Activated CD8-positive, alpha-beta memory T cell treated with anti-CD3 and anti-CD28 coated beads for 4 hours (primary cell): ENCODE results near the gene NUDT3.
"Not testable (repeated sequence)": the region's sequence is repeated elsewhere in the genome, so short reads cannot be mapped to it uniquely, and the experiment has no call there.

Experiments
- DNase-seq, 2 donors: peaks; one replicate each; pipeline ENCODE4 v3.0.0-alpha.2; 2020; ENCODE audit warnings: low read depth in 2 of 2

Gene NUDT3

DNA sequence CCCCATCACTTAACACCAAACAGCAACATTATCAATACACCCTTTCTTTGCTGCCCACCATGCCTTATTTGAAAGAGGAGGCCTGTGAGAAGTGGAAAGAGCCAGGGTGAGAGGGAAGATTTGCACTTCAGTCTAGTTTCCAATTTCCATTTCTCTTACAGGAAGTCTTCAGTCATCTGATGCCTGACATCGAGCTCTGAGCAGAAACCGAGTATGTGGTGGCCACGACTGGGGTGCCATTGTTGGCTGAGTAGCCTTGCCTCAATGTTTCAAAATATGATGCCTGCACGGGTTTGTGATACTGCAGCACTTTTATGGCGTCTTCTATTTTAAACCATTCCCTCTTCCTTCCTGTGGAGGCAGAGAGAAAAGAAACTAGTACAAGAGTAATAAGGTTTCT, 103.9 kb downstream of the NUDT3 start:
- DNase-seq: no peak

DNA sequence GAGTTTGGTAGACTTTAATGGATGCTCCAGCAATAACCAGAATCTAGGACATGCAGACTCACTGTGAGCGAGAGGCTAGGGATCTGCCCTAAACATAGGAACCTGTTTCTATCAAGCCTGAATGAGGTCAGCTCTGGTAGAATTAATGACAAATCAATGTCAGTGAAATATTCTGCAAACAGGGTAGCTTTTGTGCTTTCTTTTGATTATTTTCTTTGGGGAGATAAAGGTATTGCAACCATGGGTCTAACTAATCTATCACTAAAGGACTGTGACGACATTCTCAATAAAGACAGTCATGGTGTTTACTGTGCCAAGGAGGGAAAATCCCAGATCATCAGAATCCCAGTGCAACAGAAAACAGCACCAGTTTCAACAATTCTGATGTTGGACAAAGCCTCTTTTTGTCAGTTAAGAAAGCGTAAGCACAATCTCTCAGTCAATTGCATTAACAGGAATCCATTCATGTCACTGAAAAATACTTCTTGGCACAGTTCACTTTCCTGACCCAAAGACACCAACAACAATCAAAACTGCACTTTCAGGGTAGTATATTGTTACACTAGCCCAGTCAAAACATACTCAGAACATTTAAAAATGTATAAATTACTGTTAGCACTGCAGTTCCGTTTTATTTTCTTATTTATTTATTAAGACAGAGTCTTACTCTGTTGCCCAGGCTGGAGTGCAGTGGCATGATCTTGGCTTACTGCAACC, 106.9 kb downstream of the NUDT3 start:
- no peak for DNase-seq

DNA sequence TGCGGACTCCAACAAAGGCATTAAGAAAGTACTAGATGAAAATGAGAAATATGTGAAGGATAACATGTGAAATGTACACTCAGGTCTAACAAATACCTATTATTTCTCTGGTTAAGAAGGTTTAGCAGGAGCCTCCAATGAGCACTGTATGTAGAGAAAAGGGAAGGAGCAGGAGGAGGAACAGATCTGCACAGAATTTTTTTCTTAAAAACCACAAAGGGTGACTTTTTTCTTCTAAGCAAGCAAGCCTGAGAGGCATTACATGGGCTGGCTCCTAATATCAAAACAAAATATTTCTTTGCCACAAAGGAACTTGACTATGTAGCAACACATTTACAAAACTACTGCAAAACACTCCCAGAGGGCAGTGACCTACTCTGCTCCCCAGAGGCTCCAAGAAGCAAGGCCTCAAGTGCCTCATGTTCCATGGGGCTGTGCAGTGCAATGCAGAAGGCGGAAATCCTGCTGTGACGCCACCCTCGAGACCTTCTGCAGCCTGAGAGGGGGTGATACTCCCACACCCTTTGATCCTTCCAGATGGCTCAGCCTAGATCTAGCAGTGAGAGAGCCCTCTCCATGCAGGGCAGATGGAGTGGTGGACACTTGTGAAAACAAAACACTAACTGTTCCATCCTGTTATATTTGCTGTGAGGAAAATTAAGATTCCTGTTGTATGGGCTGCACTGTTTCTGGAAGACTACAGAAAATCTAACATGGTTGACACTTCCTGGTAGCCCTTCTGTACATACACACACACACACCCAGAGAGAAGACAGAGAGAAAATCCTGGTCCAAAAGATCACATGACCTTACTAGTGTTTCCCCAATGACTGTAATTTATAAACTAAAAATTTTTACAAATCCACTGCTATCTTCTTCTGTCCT, 107.7 kb downstream of the NUDT3 start:
- DNase-seq: no peak

DNA sequence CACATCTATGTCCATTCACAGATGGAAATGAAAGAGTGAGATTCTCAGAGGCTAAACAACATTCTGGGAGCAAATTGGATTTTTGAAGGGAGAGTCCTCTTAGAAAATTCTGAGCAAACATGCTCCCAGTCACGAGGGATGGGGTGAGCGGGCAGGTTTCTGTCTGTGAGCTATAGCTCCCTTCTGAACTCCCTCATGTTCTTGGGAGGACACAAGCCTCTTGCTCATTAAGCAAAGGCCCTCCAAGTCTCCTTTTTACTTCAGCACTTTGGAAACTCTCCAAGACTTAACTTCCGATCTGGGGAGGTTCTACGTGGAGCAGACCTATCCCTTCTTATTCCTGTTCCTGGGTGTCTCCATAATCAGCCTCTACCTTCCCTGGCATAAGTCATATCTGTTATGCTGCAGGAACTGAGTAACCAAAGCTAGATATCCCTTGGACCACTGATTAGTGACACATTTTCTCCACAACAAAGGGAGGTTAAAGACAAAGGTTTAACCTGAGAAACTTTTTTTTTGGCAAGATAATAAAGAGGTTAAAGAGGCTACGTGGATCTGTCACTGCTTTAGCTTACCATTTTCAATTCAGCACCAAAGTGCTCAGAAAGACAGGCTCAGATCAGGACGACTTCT, 110.7 kb downstream of the NUDT3 start:
- no peak for DNase-seq

DNA sequence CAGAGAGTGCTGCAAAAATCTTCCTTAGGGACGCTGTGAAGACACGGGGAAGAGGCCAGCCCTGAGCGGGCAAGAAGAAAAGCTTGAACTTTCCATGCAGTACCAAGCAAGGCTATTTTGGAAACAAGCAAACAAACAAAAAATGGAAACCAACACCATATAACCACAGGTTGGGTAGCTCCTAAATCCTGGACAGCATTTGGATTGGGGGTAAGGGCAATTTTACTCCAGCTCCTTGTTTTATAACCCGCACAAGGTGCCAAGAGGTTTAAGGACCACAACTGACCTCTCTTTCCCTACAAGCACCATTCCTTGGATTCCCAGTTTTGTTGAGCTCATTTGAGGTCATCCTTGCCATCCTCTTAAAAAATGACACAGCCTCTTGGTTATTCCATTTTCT, 112.3 kb downstream of the NUDT3 start:
- DNase-seq: no peak

DNA sequence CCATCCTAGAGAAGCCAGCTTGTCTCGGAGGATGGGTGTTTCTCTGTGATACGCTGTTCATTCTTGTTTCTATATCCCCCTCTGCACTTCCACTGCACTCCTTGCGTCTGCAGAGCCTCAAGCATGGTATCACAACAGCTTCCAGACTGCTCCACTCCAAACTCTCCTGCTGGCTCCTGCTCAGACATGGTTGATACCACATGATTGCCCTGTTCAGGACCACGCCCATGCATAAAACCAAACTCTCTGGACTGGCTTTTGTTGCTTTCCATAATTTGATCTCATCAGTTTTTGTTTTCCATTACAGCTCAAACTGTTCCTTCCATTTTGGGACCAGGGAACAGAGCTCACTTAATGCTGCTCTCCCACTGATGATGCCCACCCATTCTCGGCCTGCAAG, 113.6 kb downstream of the NUDT3 start:
- DNase-seq: no peak

DNA sequence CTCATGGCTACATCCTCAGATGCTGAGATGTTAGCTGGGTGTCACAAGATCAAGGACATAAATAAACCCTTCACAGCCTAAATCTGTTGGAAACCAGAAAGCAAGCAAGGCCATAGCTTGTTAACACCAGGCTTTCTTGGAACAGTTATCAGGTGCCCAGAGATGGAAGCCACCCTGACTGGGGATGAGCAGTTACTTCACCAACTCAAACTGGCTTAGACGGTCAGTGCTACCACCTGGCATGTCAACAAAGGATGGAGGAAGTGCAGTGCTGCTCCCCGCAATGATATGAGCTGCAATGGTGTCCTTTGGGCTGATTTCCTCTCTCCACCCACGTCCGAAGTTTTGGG, 114.7 kb downstream of the NUDT3 start:
- no peak for DNase-seq

DNA sequence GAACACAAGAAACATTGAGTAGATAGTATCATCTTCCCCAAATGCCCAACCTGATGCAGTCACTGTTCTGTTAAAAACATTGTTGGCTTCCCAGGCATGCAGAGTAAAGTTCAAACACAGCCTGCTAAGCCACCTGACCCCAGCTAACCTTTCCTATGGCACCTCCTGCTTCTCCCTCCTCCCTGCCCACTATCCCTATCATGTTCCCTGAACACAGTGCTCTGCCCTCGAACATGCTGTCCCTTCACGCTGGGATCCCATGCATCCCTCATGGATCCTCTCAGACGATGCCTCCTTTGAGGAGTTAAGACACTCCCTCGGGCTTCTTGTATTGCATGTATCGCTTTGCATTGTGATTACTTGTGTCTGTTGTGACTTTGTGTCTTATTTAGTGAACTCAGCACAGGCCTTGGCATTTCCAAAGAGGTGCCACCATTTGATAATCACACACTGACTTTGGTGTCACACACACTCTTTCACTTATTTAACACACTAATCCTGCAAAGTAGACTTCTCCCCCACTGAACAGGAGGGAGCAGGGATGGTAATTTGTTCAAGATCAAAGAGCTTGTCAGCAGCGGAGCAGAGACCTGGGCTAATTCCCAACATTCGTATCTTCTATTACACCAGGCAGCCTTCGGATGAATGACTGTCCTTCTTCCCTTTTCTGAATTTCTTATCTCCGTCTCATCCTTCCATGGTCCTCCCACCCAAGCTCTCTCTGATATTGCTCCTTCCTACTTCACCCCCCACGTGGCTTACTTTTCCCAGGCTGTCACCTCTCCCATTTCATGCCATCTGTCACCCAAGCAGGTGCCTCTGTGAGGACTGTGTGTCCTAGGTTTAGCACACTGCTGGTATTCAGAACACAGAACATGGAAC, 115.3 kb downstream of the NUDT3 start:
- DNase-seq: no peak

DNA sequence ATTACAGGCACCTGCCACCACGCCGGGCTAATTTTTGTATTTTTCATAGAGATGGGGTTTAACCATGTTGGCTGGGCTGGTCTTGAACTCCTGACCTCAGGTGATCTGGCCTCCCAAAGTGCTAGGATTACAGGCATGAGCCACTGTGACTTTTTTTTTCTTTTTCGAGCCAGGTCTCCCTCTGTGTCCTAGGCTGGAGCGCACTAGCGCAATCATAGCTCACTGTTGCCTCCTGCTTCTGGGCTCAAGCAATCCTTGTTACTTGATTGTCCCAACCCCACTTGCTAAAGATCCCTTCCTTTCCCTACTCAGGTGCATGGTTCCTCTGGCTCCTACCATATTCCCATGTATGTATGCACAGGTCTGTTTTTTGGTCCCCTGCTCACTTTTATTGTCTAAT, 116.3 kb downstream of the NUDT3 start:
- DNase-seq: no peak

DNA sequence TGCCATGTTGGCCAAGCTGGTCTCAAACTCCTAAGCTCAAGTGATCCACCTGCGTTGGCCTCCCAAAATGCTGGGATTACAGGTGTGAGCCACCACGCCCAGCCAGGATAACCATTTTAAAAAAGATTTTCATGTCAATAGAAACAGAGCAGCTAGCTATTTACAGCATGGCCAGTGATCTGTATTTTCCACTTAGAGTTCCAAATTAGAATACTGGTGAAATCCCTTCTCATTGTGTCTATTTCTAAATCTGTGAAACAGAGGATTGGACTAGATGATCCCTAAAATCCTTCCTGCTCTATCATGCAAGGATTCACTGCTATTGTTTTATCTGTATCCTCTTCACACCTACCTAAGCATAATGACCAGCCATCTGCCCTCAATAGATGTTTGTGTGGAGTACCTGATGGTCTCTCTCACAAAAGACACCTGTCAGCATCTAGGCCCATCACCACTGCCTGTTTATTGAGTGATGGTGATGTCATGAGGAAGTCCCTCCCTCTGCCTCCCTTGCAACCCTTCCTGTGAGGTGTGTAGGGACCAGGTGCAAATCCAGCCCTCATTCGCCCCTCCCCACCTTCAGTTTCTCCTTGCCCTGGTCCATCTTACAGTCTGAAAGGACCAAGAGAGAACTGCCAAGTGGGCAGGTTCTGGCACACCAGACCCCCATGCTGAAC, 117.2 kb downstream of the NUDT3 start:
- no peak for DNase-seq

DNA sequence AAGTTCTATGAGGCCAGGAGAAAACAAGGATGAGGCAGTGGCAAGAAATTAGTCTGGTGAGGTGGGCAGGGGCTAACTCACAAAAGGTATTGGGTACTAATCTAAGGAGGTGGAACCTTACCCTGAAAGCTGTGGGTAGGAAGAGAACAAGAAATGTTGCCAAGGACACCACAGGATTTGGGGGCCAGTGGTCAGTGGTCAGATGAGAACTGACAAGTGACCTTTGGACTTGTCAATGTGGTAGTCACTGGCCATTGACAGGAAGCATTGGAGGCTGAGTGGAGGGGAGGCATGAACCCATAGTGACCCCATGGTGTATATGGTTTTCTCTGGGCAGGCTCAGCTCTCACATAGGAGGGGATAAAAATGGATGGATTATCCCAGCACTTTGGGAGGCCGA, 118.3 kb downstream of the NUDT3 start:
- DNase-seq: no peak

DNA sequence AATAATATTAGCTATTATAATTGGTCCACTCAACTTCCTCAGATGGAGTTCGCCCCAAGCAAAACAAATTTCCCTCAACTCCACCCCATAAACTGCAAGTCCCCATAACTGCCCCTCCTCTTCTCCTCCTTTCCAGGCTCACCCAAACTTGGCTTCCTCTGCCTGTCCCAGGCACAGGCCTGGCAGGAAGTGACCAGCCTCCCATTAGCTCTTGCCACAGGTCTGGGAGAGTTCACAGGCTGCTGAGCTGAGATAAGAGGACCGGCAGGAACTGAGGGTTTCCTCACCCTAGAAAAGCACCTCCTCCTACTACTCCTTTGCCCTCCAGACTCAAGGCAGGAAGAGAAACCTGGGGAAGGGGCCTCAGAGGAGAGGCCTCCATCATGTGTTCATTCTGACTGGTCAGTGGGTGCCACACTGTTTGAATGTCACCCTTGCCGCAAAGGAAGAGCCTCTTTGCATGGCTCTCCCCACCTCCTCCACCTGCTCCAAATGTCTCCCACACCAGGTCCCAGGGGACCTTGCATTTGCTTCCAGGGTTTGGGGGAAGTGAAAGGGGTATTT, 119.1 kb downstream of the NUDT3 start:
- no peak for DNase-seq

DNA sequence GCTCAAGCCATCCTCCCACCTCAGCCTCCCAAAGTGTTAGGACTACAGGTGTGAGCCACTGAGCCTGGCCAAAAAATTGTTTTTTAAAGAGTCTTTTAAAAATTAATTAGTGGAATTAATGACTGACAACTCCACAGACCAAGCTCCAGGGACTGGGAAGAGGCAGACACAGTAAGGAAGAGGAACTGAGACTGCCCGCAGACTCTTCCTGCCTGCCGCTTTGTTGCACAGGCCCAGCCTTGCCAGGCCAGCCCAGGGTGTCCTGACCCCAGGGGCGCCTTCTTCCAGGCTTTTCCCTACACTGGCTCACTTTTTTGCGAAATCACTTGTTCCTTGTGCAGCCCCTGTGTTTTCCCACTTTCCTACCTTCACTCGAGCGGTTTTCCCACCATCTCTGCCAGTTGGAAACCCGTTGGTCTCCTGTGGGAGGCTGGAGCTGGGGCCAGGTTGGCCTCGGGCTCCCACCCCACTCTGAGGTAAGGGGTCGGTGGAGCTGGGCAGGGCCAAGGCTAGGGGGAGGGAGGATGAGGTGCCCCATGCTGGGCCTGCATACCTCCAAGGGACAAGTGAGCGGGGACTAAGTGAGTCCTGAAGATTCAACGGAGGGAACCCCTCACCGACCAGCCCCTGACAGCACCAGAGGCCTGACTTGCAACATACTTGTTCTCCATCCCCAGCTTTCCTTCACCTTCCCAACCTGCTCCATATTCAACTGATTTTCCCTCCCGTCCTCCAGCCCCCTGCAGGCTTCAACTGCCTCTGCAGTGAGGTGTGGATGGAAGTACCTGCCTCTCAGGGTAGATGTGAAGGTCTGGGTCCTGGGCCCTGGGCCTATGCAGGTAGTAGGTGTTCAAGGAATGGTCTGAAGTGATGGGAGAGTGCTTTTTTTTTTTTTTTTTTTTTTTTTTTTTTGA, 120.2 kb downstream of the NUDT3 start:
- DNase-seq: no peak

DNA sequence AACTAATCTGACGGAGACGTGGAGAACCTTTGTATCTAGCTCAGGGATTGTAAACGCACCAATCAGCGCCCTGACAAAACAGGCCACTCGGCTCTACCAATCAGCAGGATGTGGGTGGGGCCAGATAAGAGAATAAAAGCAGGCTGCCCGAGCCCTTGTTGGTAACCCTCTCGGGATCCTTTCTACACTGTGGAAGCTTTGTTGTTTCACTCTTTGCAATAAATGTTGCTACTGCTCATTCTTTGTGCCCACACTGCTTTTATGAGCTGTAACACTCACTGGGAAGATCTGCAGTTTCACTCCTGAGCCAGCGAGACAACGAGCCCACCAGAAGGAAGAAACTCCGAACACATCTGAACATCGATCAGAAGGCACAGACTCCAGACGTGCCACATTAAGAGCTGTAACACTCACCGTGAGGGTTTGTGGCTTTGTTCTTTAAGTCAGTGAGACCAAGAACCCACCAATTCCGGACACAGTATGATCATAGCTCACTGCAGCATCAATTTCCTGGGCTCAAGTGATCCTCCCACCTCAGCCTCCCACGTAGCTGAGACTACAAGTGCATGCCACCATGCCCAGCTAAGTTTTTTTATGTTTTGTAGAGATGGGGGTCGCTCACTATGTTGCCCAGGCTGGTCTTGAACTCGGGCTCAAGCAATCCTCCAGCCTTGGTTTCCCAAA, 122.7 kb downstream of the NUDT3 start:
- DNase-seq: not testable (repeated sequence)

DNA sequence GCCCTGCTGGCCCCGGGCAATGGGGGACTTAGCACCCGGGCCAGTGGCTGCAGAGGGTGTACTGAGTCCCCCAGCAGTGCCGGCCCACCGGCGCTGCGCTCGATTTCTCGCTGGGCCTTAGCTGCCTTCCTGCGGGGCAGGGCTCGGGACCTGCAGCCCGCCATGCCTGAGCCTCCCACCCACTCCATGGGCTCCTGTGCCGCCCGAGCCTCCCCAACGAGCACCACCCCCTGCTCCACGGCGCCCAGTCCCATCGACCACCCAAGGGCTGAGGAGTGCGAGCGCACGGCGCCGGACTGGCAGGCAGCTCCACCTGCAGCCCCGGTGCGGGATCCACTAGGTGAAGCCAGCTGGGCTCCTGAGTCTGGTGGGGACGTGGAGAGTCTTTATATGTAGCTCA, 123.3 kb downstream of the NUDT3 start:
- not testable (repeated sequence) for DNase-seq

DNA sequence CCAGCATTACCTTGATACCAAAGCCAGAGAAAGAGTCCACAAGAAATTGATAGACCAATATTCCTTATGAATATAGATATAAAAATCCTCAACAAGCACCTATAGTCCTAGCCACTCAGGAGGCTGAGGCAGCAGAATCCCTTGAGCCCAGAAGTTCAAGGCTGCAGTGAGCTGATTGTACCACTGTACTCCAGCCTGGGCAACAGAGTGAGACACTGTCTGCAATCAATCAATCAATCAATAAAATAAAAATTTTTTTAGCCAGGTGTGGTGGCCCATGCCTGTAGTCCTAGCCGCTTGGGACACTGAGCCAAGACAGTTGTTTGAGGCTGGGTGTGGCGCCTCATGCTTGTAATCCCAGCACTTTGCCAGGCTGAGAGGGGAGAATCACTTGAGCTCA, 124.7 kb downstream of the NUDT3 start:
- DNase-seq: no peak

DNA sequence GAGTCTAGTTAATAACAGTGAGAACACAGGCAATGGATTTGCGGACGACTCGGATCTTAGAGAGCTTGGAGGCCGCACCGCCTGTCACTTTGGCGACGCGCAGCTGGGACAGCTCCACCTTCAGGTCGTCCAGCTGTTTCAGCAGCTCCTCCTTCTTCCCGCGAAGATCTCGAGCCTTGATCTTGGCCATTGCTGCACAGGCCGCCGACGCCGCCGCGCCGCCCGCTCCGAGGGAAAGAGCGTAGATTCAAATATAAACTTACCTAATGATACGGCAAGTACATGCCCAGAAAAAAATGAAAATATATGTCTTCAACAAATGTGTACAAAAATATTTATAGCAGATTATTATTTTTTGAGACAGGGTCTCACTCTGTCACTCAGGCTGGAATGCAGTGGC, 129.0 kb downstream of the NUDT3 start:
- not testable (repeated sequence) for DNase-seq

DNA sequence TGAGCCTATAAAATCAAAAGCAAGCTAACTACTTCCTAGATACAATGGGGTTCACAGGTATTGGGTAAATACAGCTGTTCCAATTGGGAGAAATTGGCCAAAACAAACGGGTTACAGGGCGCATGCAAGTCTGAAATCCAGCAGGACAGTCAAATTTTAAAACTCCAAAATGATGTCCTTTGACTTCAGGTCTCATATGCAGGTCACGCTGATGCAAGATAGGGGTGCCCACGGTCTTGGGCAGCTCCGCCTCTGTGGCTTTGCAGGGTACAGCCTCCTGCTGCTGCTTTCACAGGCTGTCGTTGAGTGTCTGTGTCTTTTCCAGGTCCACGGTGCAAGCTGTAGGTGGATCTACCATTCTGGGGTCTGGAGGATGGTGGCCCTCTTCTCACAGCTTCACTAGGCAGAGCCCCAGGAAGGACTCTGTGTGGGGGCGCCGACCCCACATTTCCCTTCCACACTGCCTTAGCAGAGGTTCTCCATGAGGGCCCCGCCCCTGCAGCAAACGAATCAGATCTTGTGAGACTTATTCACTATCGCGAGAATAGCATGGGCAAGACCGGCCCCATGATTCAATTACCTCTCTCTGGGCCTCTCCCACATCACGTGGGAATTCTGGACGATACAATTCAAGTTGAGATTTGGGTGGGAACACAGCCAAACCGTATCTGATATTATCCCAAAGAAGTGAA, 131.7 kb downstream of the NUDT3 start:
- DNase-seq: no peak
